ENCODE measurements around the gene RAB29. TPM values are rescaled to one million over a fixed set of nuclear protein-coding genes. Genes with fewer than 3 reads are reported as not detected.

The RAB29 gene
- total RNA-seq, 1 donor = 21.1 TPM

DNA sequence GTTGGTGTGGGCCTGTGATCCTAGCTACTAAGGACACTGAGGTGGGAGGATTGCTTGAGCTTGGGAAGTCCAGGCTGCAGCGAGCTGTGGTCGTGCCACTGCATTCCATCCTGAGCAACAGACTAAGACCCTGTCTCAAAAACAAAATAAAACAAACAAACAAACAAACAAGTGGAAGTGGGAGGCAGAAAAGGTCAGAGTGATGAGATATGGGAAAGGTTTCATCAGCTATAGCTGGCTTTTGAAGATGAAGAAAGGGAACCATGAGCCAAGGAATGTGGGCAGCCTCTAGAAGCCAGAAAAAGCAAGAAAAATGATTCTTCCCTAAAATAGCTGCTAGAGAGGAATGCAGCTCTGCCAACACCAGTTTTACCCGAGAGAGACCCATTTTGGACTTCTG lies 14.7 kb downstream of the RAB29 start:
- Histone ChIP-seq H3K9me3 (ENCODE audit: low read depth, low read length) (no peaks in the 10 kb centered on the region), H3K4me3 (ENCODE audit: low read length) (no peak overlapping the region), H3K27me3 (ENCODE audit: insufficient read depth, low read length) (no peaks in the 10 kb centered on the region), H3K4me1 (ENCODE audit: insufficient read depth, low read length) (no peaks in the 10 kb centered on the region)

GRCh38 chr1:205756552-205756951 lies 18.7 kb downstream of the RAB29 start:
- no peak overlapping the region for H3K4me3 ChIP-seq (ENCODE audit: low read length)
- H3K9me3 ChIP-seq (ENCODE audit: low read depth, low read length) = no peaks in the 10 kb centered on the region
- H3K4me1 ChIP-seq (ENCODE audit: insufficient read depth, low read length) = no peaks in the 10 kb centered on the region
- H3K27me3 ChIP-seq (ENCODE audit: insufficient read depth, low read length) = no peaks in the 10 kb centered on the region

- Histone ChIP-seq H3K4me3 (ENCODE audit: low read length) (no peak overlapping the region), H3K9me3 (ENCODE audit: low read depth, low read length) (no peaks in the 10 kb centered on the region), H3K4me1 (ENCODE audit: insufficient read depth, low read length) (peaks cover 4% of the 10 kb centered on the region), H3K27me3 (ENCODE audit: insufficient read depth, low read length) (no peaks in the 10 kb centered on the region)
These were observed 20.4 kb downstream of the RAB29 start for GRCh38 chr1:205754857-205755256.

DNA sequence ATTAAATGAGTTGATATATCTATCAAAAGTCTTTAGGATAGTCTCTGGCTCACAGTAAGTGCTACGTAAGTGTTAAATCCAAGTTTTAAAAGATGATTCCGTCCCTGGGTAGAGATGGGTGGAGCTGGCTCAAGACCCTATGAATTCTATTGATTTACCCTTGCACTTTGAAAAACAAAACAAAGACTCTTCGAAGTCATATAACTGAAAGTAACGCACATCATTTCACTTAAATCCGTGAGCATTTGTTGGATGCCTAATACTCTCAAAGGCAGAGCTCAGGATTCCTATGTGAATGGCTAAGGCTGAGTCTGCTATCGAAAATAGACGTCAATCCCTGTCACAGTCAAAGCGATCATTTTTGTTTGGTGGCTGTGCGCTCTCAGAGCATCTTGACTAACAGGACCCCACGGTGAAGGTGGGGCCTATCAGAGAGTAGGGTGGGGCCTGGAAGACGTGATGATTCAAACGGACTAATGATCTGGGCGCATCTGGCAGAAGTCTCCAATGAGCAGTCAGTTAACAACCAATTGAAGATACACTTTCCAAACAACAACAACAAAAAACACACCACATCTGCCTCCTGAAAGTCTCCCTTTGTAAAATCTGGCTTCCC lies 24.1 kb downstream of the RAB29 start:
- no peak overlapping the region for H3K4me3 ChIP-seq (ENCODE audit: low read length)
- peaks cover 17% of the 10 kb centered on the region for H3K4me1 ChIP-seq (ENCODE audit: insufficient read depth, low read length)
- no peaks in the 10 kb centered on the region for H3K9me3 ChIP-seq (ENCODE audit: low read depth, low read length)
- H3K27me3 ChIP-seq (ENCODE audit: insufficient read depth, low read length) = no peaks in the 10 kb centered on the region

- H3K4me3 ChIP-seq (ENCODE audit: low read length) = peak within 1 kb of the TSS; percentile 92
- no peaks in the 10 kb centered on the region for H3K27me3 ChIP-seq (ENCODE audit: insufficient read depth, low read length)
- no peaks in the 10 kb centered on the region for H3K9me3 ChIP-seq (ENCODE audit: low read depth, low read length)
- H3K4me1 ChIP-seq (ENCODE audit: insufficient read depth, low read length) = peaks cover 17% of the 10 kb centered on the region
These were observed 24.9 kb downstream of the RAB29 start, which contains the start of gene NUCKS1 for GRCh38 chr1:205750138-205751035. NUCKS1 (minus strand) TSS chr1:205750182; CDS start chr1:205749973, 209 bp downstream.

DNA sequence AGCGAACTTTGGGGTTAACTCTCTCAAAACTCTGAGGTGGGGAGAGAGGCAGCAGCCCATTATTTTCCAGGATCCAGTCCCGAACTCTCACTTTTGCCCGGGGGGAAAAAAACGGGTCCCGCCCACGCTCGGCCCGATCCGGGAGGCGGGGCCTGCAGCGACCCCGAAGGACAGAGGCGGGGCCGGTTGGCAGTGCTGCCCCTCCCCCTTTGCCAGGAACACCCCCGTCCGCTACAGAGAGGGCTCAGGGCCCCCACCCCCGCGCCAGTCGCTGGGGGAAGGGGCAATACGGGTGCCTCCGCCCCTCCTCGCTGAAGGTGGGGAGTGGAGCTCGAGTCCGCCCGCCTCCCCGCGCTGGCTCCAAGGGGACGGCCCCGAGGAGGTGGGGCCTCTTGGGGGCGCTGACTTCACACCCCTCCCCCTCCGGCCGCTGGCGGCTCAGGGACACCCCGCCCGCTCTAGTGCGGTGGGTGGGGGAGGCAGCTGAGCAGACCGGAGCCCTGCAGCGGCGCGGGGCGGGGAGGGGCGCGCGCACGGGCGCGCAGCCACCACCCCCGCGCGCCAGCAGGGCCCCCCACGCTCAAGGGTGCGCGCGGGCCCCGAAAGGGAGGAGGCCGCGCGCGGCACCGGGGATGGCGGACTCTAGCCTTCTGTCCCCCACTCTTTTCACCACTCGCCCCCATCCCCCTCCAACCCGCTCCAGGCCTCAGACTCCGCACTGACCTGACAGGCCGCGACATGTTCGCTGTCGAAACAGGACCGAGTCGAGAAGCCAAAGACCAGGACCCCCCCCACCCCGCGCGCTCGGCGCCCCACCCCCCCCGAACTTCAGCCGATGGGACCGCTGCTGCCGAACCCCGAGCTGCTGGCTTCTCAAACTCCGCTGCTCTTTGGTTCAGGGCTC lies 25.8 kb downstream of the RAB29 start:
- Histone ChIP-seq H3K9me3 (ENCODE audit: low read depth, low read length) (no peaks in the 10 kb centered on the region), H3K4me1 (ENCODE audit: insufficient read depth, low read length) (peaks cover 17% of the 10 kb centered on the region), H3K27me3 (ENCODE audit: insufficient read depth, low read length) (no peaks in the 10 kb centered on the region), H3K4me3 (ENCODE audit: low read length) (peak overlapping the region; percentile 92)

GRCh38 chr1:205748403-205749233 lies 26.7 kb downstream of the RAB29 start:
- peak overlapping the region; percentile 92 for H3K4me3 ChIP-seq (ENCODE audit: low read length)
- peaks cover 17% of the 10 kb centered on the region for H3K4me1 ChIP-seq (ENCODE audit: insufficient read depth, low read length)
- H3K27me3 ChIP-seq (ENCODE audit: insufficient read depth, low read length) = no peaks in the 10 kb centered on the region
- H3K9me3 ChIP-seq (ENCODE audit: low read depth, low read length) = no peaks in the 10 kb centered on the region

- Histone ChIP-seq H3K4me1 (ENCODE audit: insufficient read depth, low read length) (peaks cover 17% of the 10 kb centered on the region), H3K4me3 (ENCODE audit: low read length) (no peak overlapping the region), H3K27me3 (ENCODE audit: insufficient read depth, low read length) (no peaks in the 10 kb centered on the region), H3K9me3 (ENCODE audit: low read depth, low read length) (no peaks in the 10 kb centered on the region)
These were observed 28.4 kb downstream of the RAB29 start for GRCh38 chr1:205746757-205747412.

DNA sequence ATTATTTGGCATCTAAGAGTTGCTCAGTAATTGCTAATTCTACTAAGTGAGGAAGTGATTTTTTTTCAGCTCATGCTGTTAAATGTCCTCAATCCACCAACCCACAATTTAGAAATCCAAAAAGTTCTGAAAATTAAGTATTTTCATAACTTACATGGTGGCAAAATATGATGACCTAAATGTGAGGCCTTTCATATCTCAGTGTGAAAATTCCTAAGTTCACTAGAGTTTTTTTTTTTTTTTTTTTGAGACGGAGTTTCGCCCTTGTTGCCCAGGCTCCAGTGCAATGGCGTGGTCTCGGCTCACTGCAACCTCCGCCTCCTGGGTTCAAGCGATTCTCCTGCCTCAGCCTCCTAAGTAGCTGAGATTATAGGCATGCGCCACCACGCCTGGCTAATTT lies 30.9 kb downstream of the RAB29 start:
- H3K9me3 ChIP-seq (ENCODE audit: low read depth, low read length) = no peaks in the 10 kb centered on the region
- H3K4me1 ChIP-seq (ENCODE audit: insufficient read depth, low read length) = peaks cover 13% of the 10 kb centered on the region
- no peak overlapping the region for H3K4me3 ChIP-seq (ENCODE audit: low read length)
- no peaks in the 10 kb centered on the region for H3K27me3 ChIP-seq (ENCODE audit: insufficient read depth, low read length)

DNA sequence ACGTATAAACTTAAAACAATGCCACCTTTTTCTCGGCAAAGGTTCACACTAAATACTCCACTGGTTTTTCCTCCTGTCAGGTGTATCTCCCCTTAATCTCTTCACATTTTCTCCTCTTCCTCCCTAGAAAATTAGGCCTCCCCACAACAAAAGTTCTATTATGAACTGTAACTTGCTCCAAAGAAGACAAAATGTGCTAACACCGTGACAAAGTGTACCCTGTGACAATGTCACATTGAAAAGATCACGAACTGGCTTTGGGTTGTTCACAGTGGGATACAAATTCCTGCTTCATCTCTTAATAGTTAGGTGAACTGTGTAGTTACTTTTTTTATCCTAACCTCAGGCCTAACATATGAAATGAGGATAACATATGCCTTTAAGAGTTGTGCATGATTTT lies 31.3 kb downstream of the RAB29 start:
- no peaks in the 10 kb centered on the region for H3K27me3 ChIP-seq (ENCODE audit: insufficient read depth, low read length)
- H3K9me3 ChIP-seq (ENCODE audit: low read depth, low read length) = no peaks in the 10 kb centered on the region
- H3K4me1 ChIP-seq (ENCODE audit: insufficient read depth, low read length) = peaks cover 13% of the 10 kb centered on the region
- H3K4me3 ChIP-seq (ENCODE audit: low read length) = no peak overlapping the region

DNA sequence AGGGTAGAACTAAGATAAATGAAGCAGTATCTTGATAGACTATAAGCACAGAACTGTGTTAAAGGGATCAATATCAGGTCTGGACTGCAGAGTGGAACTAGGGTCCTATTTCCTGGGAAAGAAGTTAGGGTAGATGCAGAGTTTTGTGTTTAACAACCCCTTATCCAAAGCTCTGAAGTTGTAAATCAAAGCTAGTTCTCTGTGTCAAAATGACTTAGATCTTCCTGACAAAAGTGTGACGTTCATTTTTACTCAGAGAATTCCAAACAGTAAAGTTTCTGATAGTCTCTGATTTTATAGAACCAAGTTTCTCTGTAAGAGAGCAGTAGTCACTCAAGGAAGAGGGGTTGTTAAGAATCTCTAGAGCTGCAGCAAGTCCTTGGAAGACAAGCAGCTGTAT lies 33.6 kb downstream of the RAB29 start:
- Histone ChIP-seq H3K27me3 (ENCODE audit: insufficient read depth, low read length) (no peaks in the 10 kb centered on the region), H3K4me3 (ENCODE audit: low read length) (no peak overlapping the region), H3K9me3 (ENCODE audit: low read depth, low read length) (no peaks in the 10 kb centered on the region)

GRCh38 chr1:205739348-205740160 lies 35.7 kb downstream of the RAB29 start:
- no peaks in the 10 kb centered on the region for H3K27me3 ChIP-seq (ENCODE audit: insufficient read depth, low read length)

More for the DNA sequence above, 33.6 kb downstream of the RAB29 start:
- peaks cover 1% of the 10 kb centered on the region for H3K4me1 ChIP-seq (ENCODE audit: insufficient read depth, low read length)

DNA sequence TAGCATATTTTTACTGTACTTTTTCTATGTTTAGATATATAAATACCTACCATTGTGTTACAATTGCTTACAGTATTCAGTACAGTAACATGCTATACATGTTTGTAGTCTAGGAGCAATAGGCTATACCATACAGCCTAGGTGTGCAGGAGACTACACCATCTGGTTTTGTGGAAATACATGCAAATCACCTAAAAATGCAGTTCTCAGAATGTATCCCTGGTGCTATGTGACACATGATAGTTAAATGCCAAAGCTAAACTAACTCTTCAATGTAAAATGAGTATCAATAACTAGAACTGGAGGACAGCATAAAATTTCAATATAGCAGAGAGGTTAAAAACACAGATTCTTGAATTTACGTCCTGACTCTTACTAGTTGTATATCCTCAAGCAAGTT lies 40.1 kb downstream of the RAB29 start:
- H3K4me1 ChIP-seq (ENCODE audit: insufficient read depth, low read length) = peaks cover 4% of the 10 kb centered on the region
- no peaks in the 10 kb centered on the region for H3K27me3 ChIP-seq (ENCODE audit: insufficient read depth, low read length)
- no peaks in the 10 kb centered on the region for H3K9me3 ChIP-seq (ENCODE audit: low read depth, low read length)
- H3K4me3 ChIP-seq (ENCODE audit: low read length) = no peak overlapping the region

More at GRCh38 chr1:205739348-205740160, 35.7 kb downstream of the RAB29 start:
- Histone ChIP-seq H3K4me1 (ENCODE audit: insufficient read depth, low read length) (no peaks in the 10 kb centered on the region), H3K9me3 (ENCODE audit: low read depth, low read length) (no peaks in the 10 kb centered on the region), H3K4me3 (ENCODE audit: low read length) (no peak overlapping the region)

Measured in mononuclear cell (primary cell).